IPS-NIHi7 (cell line): Measurements from ENCODE around the gene KIF22.
"Not testable (repeated sequence)": the region's sequence is repeated elsewhere in the genome, so short reads cannot be mapped to it uniquely, and the experiment has no call there.

Experiments
- DNase-seq: peaks from one replicate; pipeline ENCODE4 v3.0.0; 2012; ENCODE audit warnings: mixed read lengths; ENCODE audit errors: extremely low spot score

The KIF22 gene

GRCh38 chr16:29790183-29790948 lies at the start of gene KIF22:
Gene KIF22, plus strand, starts transcription at chr16:29790751. Its CDS starts 9 bp downstream, at chr16:29790760.
- peak; percentile 99 for DNase-seq

DNA sequence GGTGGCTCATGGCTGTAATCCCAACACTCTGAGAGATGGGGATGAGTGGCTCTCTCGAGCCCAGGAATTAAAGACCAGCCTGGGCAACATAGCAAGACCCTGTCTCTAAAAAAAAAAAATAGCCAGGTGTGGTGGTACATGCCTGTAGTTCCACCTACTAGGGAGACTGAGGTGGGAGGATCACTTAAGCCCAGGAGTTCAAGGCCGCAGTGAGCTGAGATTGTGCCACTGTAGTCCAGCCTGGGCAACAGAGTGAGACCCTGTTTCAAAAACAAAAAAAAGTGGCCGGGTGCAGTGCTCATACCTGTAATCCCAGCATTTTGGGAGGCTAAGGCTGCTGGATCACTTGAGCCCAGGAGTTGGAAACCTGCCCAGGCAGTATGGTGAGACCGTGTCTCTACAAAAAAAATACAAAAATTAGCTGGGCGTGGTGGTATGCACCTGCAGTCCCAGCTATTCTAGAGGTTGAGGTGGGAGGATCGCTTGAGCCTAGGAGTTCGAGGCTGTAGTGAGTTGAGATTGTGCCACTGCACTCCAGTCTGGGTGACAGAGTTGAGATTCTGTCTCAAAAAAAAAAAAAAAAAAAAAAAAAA lies 47.8 kb upstream of the KIF22 start:
- DNase-seq = no peak

- DNase-seq = no peak
Measured at GRCh38 chr16:29743475-29743826, 47.1 kb upstream of the KIF22 start.

DNA sequence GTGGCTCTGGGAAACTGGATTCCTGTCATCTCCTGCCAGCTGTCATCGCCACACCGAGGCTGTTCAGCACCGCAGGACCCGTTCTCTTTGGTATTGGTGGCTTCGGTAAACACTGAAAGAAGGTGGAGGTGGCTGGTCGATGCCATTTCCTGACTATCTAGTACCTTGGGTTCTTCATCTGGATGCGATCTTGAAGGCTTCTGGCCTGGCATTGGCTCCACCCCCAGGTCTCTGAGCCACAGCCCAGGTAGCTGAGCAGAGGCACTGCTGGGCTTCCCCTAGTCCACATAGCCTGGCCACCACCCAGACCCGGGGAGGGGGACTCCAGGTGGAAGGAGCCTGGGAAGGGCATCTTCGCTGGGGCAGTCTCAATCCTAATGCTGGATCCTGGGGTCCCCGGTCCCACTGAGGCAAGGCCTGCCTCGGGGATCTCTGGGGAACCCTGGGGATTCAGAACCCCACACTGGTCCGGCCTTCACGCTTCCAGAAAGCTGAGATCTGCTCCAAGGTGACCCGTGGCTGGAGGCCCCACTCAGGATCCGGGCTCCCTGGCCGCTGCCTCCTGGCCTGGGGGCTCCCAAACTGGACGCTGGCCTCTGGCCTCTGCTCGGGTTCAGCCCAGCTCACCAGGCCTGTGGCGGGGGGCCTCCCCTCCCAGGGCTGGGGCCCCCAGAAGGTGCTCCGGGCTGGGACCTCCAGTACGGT lies 46.6 kb upstream of the KIF22 start:
- no peak for DNase-seq

- no peak for DNase-seq
Measured at GRCh38 chr16:29744541-29745101, 45.9 kb upstream of the KIF22 start.

GRCh38 chr16:29745121-29745852 lies 45.3 kb upstream of the KIF22 start:
- DNase-seq = no peak

- no peak for DNase-seq
Measured at GRCh38 chr16:29745853-29746345, 44.7 kb upstream of the KIF22 start, which contains the start of gene C16orf54. Gene C16orf54, minus strand, starts transcription at chr16:29745990. Its CDS starts 1,039 bp downstream, at chr16:29744951.

- not testable (repeated sequence) for DNase-seq
Measured at GRCh38 chr16:29746518-29746917, 44.0 kb upstream of the KIF22 start.

DNA sequence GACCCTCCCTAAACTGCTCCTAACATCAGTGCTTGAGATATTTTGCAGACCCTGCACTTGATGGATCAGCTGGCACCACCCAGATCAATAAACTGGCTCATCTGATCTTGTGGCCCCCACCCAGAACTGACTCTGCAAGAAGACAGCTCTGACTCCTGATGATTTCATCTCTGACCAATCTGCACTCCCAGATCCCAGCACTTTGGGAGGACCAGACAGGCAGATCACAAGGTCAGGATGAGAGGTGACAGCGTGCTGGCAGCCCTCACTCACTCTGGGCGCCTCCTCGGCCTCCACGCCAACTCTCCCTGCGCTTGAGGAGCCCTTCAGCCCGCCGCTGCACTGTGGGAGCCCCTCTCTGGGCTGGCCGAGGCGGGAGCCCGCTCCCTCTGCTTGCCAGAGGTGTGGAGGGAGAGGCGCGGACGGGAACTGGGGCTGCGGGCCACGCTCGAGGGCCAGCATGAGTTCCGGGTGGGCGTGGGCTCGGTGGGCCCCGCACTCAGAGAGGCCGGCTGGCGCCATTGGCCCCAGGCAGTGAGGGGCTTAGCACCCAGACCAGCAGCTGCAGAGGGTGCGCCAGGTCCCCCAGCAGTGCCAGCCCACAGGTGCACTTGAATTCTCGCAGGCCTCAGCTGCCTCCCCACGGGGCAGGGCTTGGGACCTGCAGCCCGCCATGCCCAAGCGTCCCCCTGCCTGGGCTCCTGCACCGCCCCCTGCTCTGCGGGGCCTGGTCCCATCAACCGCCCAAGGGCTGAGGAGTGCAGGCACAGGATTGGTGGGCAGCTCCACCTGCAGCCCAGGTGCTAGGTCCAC lies 42.4 kb upstream of the KIF22 start:
- DNase-seq = no peak

GRCh38 chr16:29748760-29749149 lies 41.8 kb upstream of the KIF22 start:
- not testable (repeated sequence) for DNase-seq

DNA sequence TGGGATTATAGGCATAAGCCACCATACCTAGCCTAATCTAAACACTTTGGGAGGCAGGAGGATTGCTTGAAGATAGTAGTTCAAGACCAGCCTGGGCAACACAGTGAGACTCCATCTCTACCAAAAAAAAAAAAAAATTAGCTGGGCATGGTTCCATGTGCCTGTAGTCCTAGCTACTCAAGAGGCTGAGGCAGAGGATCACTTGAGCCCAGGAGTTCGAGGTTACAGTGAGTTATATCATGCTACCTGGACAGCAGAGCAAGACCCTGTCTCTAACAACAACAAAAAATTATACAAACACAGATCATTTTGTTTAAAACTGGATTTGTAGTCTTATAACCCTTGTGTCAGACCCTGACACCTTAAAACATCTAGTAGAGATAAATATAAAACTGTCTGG lies 37.0 kb upstream of the KIF22 start:
- no peak for DNase-seq

- no peak for DNase-seq
Measured at GRCh38 chr16:29756654-29757053, 33.9 kb upstream of the KIF22 start.

DNA sequence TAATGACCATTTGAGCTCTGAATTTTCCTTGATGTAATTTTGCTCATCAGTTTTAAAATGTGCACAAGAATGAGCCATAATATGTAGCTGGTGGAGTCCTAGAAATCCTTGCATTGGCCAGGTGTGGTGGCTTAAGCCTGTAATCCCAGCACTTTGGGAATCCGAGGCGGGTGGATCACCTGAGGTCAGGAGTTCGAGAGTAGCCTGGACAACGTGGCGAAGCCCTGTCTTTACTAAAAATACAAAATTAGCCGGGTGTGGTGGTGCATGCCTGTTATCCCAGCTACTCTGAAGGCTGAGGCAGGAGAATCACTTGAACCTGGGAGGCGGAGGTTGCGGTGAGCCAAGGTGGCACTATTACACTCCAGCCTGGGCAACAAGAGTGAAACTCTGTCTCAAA lies 33.5 kb upstream of the KIF22 start:
- DNase-seq = not testable (repeated sequence)

DNA sequence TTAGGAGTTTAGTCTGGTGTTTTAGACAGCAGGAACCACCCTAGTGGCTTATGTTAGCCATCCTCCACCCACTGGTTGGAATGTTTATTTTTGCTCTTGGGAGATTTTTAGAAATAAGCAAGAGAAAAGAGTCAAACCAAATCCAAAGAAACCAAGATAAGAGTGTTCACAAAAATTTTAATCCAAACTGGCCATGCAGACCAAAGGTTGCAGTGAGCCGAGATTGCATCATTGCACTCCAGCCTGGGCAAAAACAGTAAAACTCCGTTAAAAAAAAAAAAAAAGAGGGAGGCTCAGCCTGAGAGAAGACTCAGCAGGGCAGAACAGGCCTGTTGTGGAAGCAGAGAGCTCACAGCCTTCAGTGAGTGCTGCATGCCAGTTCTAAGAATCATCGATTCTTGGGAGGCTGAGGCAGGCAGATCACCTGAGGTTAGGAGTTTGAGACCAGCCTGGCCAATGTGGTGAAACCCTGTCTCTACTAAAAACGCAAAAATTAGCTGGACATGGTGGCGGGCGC lies 32.5 kb upstream of the KIF22 start:
- DNase-seq = peak; percentile 13

DNA sequence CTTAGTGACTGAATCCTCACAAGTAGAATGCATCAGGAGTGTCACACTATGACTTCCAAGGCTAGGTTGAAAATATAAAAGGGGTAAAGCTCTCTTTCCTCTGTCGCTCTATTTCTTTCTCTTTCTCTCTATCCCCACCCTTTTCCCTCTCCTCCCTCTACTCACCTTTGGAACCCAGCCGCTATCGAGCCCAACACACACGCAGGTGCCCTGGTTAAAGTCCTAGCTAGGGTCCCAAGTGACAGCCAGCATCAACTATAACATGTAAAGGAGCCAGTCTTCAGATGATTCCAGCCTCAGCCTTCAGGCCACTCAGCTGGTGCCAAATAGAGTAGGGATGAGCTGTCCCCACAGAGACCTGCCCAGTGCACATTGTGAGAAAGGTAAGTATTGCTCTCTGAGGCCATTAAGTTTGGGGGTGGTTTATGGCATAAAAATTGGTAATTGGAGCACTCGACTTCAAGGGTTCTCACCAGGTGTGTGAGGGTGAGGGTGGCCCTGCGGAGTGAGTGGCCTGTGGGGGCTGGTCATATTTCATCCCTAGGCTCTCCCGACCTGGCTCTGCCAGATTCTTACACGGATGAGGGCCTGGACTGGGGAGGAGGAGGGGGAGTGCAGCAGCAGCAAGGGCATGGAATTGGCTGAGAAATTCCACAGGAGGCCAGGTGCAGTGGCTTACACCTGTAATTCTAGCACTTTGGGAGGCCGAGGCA lies 29.8 kb upstream of the KIF22 start:
- DNase-seq = peak; percentile 8

DNA sequence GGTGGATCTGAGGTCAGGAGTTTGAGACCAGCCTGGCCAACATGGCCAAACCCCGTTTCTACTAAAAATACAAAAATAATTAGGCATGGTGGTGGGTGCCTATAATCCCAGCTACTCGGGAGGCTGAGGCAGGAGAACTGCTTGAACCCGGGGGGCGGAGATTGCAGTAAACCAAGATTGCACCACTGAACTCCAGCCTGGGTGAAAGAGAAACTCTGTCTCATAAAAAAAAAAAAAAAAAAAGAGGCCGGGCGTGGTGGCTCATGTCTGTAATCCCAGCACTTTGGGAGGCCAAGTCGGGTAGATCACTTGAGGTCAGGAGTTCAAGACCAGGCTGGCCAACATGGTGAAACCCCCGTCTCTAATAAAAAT lies 29.3 kb upstream of the KIF22 start:
- DNase-seq = not testable (repeated sequence)

GRCh38 chr16:29761882-29762281 lies 28.7 kb upstream of the KIF22 start:
- DNase-seq = no peak

DNA sequence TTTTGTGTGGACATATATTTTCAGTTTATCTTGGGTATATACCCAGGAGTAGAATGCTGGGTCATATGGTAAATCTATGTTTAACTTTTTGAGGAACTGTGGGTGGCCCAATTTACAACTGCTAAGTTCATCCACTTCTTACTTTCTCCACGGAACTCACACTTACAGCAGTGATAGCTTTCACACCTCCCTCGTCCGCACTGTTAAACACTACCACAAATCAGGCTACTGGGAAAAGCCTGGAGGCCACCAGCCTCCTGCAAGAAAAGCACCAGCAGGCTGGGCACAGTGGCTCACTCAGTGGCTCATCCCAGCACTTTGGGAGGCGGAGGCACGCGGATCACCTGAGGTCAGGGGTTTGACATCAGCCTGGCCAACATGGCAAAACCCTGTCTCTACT lies 27.2 kb upstream of the KIF22 start:
- DNase-seq = no peak

GRCh38 chr16:29765167-29766032 lies 25.2 kb upstream of the KIF22 start:
- DNase-seq = no peak
